Metanephros (tissue), 2 donors: ENCODE results near the gene CCDC32. TPM values are rescaled to one million over a fixed set of nuclear protein-coding genes. Genes with fewer than 3 reads are reported as not detected.

Source experiments
- small RNA-seq: library from RNA; depleted of rRNA; stranded (forward); fragments of <200 nt; gene quantifications from one replicate; pipeline ENCODE3, GENCODE V24; 2014; ENCODE audit warnings: low replicate concordance
- total RNA-seq: library from RNA; depleted of rRNA; stranded (reverse); fragments of >200 nt; gene quantifications from one replicate; pipeline ENCODE4 v1.2.3, GENCODE V29; 2014

The CCDC32 gene, protein sequence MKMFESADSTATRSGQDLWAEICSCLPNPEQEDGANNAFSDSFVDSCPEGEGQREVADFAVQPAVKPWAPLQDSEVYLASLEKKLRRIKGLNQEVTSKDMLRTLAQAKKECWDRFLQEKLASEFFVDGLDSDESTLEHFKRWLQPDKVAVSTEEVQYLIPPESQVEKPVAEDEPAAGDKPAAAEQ
- total RNA-seq = 30.2 TPM

DNA sequence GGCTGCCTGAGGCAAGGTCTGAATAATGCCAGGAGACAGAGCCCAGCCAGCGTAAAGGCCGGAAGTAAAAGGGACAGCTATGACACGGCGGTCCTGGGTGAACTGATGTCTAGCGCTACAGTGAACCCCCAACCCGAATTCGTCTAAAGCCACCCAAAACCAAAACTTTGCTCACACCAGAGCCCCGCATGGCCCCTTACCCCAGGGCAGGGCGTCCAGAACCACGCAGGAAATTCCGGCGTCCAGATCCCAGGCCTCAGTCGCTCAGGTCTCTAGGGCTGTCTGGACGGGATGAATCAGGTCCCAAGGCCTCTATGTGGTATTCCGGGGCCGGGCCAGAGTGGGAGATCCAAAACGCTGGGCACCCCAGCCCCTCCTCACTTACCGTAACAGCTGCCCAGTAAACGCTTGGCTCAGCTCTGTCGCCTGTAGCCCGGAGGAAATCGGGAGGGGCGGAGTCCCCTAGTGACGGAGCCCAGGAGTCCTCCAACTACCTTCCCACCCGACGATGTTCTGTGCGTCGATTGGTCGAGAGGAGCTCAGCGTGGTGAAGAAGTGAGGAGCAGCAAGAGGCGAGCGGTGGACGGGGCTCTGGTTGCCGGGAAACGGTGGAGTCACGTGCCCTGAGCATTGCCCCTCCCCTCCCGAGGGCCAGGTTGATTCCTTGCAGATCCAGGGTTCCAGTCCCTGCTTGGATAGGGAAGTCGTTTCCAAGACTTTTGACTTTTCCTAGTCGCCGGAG is at the start of gene CCDC32:
TSS of gene CCDC32 (minus strand) at position 452 of the 742 bp plus-strand sequence. CDS start 2,027 bp downstream, outside the sequence.

DNA sequence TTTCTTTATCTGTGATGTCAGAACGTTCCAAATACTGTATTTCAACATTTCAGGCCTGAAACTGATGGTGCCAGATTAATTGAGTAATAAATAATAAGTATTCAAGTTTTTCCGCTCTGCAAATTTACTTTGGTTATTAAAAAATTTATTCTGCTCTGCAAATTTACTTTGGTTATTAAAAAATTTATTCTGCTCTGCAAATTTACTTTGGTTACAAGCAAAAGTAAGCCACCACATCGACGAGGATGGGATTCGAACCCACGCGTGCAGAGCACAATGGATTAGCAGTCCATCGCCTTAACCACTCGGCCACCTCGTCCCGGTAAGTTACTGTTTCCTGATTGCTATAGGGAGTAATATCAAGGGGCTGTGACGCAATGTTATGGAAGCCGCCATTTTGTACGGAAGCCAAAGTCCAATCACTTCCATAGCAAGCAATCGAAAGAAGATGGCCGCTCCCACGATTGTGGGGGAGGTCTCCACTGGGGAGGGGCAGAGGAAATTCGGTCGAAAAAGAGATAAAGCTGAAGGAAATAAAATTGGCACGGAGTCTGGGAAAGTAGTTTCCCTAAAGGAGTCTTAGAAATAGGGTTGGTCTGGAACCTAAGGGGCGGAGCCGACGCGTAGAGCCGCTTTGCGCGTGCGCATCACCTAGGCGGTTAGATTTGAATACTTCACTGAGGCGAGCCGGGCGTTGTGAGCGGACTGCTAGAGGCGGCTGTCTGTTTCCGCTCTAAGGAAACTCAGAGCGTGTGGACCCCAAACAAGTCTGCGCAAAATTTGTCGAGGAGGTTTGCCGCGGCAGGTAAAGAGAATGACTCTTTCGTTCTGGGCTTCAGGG is 29.0 kb upstream of the CCDC32 start, which contains the start of gene KNL1:
TSS of gene KNL1 (plus strand) at position 662 of the 841 bp plus-strand sequence. CDS start 8,683 bp downstream, outside the sequence.

DNA sequence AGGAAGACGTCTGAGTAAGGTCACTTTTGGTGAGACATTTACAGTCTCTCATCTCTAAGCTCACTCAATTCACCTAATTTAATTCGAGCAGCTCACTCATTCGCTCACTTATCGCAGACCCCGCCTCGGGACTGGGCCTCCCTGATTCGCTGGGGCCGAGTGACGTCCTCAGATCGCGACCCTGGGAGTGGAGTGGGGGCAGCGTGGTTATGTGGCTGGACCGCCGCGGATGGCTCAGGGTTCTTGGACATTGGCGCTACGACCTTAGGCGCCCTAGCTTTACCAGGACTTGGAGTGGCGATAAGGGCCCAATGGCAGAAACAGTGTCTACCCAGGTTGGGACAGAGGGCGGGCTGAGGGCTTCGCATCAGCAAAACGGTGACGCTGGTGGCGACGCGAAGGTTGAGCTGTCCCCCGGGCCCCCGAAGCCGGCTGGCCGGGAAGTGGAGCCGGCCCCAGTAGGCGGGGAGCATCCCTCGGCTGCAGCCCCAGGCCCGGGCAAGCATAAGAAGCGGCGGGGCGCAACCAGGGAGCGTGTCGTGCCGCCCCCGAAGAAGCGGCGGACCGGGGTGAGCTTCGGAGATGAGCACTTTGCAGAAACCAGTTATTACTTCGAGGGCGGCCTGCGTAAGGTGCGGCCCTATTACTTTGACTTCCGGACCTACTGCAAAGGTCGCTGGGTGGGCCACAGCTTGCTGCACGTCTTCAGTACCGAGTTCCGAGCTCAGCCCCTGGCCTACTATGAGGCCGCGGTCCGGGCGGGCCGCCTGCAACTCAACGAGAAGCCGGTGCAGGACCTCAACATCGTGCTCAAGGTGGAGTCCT is 4.5 kb upstream of the CCDC32 start, which contains the start of gene RPUSD2:
TSS of gene RPUSD2 (plus strand) at position 171 of the 825 bp plus-strand sequence. CDS start at position 210, 39 bp downstream.

Small RNAs within 50 kb of the gene (small RNA-seq; reads per million reads assigned to genes)
- gene RF00017 = not detected
- gene RNU6-516P = not detected

Other genes with a start within 250 kb of the CCDC32 start
- gene INAFM2, start 241.3 kb downstream of the CCDC32 start, total RNA-seq = 10.1 TPM
- gene CCDC9B, start 224.1 kb downstream of the CCDC32 start, total RNA-seq = 6.3 TPM
- not detected for gene PHGR1, start 214.0 kb downstream of the CCDC32 start, total RNA-seq
- 1.4 TPM for gene DISP2, start 206.8 kb downstream of the CCDC32 start, total RNA-seq
- gene KNSTRN, start 182.3 kb downstream of the CCDC32 start, total RNA-seq = 19.6 TPM
- 63.8 TPM for gene IVD, start 159.2 kb downstream of the CCDC32 start, total RNA-seq
- gene BAHD1, start 124.1 kb downstream of the CCDC32 start, total RNA-seq = 14.0 TPM
- 20.1 TPM for gene CHST14, start 94.1 kb downstream of the CCDC32 start, total RNA-seq
- 12.2 TPM for gene RPUSD2, start 4.3 kb upstream of the CCDC32 start, total RNA-seq
- gene KNL1, start 29.2 kb upstream of the CCDC32 start, total RNA-seq = 13.7 TPM
- gene RAD51, start 130.1 kb upstream of the CCDC32 start, total RNA-seq = 2.7 TPM
- 26.0 TPM for gene RMDN3, start 190.2 kb upstream of the CCDC32 start, total RNA-seq
- 26.7 TPM for gene GCHFR, start 199.0 kb upstream of the CCDC32 start, total RNA-seq
- 0.12 TPM for gene C15orf62, start 204.9 kb upstream of the CCDC32 start, total RNA-seq
- gene ZFYVE19, start 242.0 kb upstream of the CCDC32 start, total RNA-seq = 26.6 TPM
- 18.1 TPM for gene DNAJC17, start 242.4 kb upstream of the CCDC32 start, total RNA-seq